Amniotic stem cell (primary cell): ENCODE data around the gene ZNF134.

Source experiments
- DNase-seq: peaks from one replicate; lab custom pipeline; 2025; lab: John Stamatoyannopoulos, UW

ZNF134 gene

GRCh38 chr19:57613941-57614743, at the start of gene ZNF134:
ZNF134 (plus strand) TSS chr19:57614242; CDS start chr19:57619469, 5,227 bp downstream.
- peak; percentile 64 for DNase-seq

GRCh38 chr19:57566396-57567265, 47.4 kb upstream of the ZNF134 start:
- DNase-seq, result no peak

- no peak for DNase-seq
These were observed 43.3 kb upstream of the ZNF134 start for GRCh38 chr19:57570707-57571106.

GRCh38 chr19:57572415-57572947, 41.6 kb upstream of the ZNF134 start:
- DNase-seq, result no peak

GRCh38 chr19:57576661-57577060, 37.4 kb upstream of the ZNF134 start:
- DNase-seq, result no peak

- DNase-seq, result peak; percentile 92
These were observed 35.4 kb upstream of the ZNF134 start, which contains the start of gene ZNF416 for GRCh38 chr19:57578487-57579205. ZNF416 (minus strand) TSS chr19:57578911; CDS start chr19:57578704, 207 bp downstream.

- no peak for DNase-seq
These were observed 30.9 kb upstream of the ZNF134 start for GRCh38 chr19:57583104-57583520.

- DNase-seq, result peak; percentile 79
These were observed 30.3 kb upstream of the ZNF134 start, which contains the start of gene ZIK1 for GRCh38 chr19:57583521-57584416. ZIK1 (plus strand) TSS chr19:57584145; CDS start chr19:57584357, 212 bp downstream.

GRCh38 chr19:57587529-57587928, 26.5 kb upstream of the ZNF134 start:
- peak; percentile 8 for DNase-seq

- DNase-seq, result no peak
These were observed 14.7 kb upstream of the ZNF134 start for GRCh38 chr19:57599377-57599760.

GRCh38 chr19:57599761-57600383, 14.2 kb upstream of the ZNF134 start, which contains the start of gene ZNF530:
ZNF530 (plus strand) TSS chr19:57599885; CDS start chr19:57604346, 4,461 bp downstream.
- DNase-seq, result peak; percentile 64

GRCh38 chr19:57606931-57607330, 7.1 kb upstream of the ZNF134 start:
- DNase-seq, result no peak

- DNase-seq, result no peak
These were observed 2.9 kb upstream of the ZNF134 start for GRCh38 chr19:57611113-57611512.

- DNase-seq, result no peak
These were observed 1.3 kb downstream of the ZNF134 start for GRCh38 chr19:57615346-57615745.

GRCh38 chr19:57620673-57621348, 6.8 kb downstream of the ZNF134 start:
- DNase-seq, result no peak

- DNase-seq, result no peak
These were observed 9.0 kb downstream of the ZNF134 start for GRCh38 chr19:57623091-57623490.

GRCh38 chr19:57632987-57633831, 19.2 kb downstream of the ZNF134 start, which contains the start of gene ZNF211:
ZNF211 (plus strand) TSS chr19:57633168; CDS start chr19:57633347, 179 bp downstream.
- peak; percentile 88 for DNase-seq

- DNase-seq, result no peak
These were observed 19.7 kb downstream of the ZNF134 start for GRCh38 chr19:57633832-57634131.

GRCh38 chr19:57637379-57637778, 23.3 kb downstream of the ZNF134 start:
- DNase-seq, result no peak
